ENCODE results near the gene GABRA4.

GABRA4 gene

DNA sequence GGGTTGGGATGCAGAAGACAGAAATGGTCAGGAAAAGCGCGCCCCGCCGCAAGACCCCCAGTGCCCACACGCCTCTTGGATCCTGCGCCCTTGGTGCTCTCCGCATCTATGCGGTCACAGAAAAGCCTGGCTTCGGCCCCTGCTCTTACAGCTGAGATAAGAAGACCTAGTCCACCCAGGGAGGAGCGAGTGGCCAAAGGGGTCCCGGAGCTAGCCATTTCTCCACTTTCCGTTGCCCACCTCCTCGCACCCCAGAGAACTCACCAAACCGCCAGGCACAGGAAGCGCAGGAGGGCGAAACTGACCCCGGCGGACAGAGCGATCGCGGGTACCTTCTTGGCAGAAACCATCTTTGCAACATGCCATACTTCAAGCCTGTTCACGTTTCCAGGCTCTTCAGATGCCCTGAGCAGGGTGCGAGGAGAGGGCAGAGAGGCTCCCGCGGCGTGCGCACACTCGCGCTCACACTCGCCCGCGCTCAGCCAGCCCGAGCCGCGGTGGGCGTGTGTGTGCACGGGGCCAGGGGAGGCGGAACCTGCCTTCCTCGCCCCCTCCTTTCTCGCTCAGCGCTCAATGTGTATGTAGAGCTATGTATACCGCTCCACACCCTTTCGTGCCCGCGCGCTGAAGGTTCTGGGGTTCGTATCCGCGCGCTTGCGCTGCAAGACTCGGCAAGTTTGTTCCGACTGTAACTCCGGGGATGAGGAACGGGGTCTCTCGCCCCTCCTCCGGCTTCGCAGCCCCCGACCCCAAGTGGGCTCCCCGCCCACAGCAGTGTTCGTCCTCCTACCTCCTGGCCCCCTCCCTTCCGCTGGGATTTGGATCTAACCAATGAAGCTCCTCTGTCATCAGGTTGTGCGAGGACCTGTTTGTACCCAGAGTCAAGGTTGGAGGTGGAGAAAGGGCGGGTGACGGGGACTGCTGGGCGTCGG lies at the start of gene GABRA4:
TSS of gene GABRA4 (minus strand) at position 507 of the 932 bp plus-strand sequence. CDS start at position 350, 157 bp downstream.
- no peak for DNase-seq

GRCh38 chr4:47040828-47041227 lies 47.4 kb upstream of the GABRA4 start:
- DNase-seq, result no peak

GRCh38 chr4:47038263-47038662 lies 44.9 kb upstream of the GABRA4 start:
- no peak for DNase-seq

- DNase-seq, result peak in 13 of 14 donors; percentile 24 to 79 (median 51)
These were observed 39.2 kb upstream of the GABRA4 start for GRCh38 chr4:47032405-47033106.

- DNase-seq, result peak in 2 of 14 donors; percentile 17 to 65
These were observed 38.5 kb upstream of the GABRA4 start for GRCh38 chr4:47031751-47032404.

GRCh38 chr4:47031011-47031678 lies 37.8 kb upstream of the GABRA4 start, which contains the start of gene GABRB1:
TSS of gene GABRB1 (plus strand) at chr4:47031567.
- peak; percentile 6 to 77 (median 40) for DNase-seq

GRCh38 chr4:47017494-47017893 lies 24.1 kb upstream of the GABRA4 start:
- no peak for DNase-seq

DNA sequence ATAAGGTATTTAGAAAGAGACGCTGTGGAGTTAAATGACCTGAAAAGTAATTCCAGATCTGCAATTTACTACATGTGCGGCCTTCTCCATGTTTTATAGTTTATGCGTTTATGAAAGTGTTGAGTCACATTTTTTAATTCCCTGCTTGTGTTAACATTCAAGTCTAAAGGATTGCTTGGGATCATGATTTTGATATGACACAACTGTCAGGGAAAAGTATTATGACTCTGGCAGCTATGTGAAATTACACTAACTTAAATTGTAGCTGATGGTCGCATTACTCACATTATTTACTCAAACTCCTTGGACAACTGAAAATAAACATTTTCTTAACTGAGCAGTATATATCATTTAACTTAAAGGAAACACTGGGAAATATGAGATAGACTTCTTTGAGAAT lies 23.7 kb upstream of the GABRA4 start:
- no peak for DNase-seq

DNA sequence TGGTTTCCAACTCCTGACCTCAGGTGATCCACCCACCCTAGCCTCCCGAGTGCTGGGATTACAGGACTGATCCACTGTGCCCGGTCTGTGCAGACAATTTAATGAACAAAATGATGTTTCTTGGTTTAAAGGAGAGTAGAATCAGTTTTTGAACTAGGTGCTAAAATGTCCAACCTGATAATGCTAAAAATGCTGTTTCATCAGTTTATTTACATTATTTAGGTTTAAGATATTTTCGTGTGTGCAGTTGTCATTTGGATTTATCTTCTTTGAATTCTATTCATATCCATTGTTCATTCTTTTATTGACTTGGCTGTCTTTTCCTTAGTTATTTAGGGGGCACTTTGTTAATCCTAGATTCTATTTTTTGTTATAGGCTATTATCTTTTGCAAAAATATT lies 20.0 kb upstream of the GABRA4 start:
- no peak for DNase-seq

GRCh38 chr4:47012676-47013075 lies 19.3 kb upstream of the GABRA4 start:
- DNase-seq, result no peak

- no peak for DNase-seq
These were observed 17.6 kb upstream of the GABRA4 start for GRCh38 chr4:47010912-47011446.

GRCh38 chr4:47010347-47010911 lies 17.0 kb upstream of the GABRA4 start:
- DNase-seq, result no peak

DNA sequence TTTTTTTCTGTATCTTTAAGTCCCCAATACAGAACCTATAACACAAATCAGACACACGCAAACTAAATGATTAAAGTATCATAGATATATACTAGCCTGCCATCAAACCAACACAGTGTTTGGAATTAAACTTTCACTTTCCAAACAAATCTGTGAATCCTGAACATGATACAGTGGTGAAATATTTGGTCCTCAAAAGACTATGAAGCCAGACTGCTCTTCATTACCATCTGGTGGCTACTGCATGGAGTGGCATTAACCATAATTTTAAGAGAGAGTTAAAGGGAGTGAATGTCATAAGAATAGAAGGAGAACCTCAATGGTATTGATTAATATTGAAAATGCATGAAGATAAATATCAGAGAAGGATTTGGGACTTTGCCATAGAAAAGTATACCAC lies 9.2 kb upstream of the GABRA4 start:
- DNase-seq, result no peak

GRCh38 chr4:47000406-47000805 lies 7.0 kb upstream of the GABRA4 start:
- DNase-seq, result no peak

DNA sequence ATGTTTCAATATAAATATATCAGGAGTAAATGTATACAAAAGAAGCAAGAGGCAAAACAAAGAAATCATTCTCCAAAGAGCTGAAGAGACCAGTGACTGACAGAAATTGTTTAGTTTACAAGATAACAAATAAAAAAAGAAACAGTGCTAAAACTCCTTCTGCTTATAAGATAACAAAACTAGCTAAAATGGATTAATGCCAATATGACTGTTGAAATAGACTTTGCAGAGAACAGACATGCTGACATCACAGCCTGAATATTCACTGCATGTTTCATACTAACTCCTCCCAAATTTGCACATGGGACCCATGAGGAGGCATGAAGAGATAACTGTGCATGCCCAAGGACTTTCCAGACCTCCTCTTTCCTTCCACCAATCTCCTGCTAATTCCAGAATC lies 6.2 kb upstream of the GABRA4 start:
- no peak for DNase-seq

DNA sequence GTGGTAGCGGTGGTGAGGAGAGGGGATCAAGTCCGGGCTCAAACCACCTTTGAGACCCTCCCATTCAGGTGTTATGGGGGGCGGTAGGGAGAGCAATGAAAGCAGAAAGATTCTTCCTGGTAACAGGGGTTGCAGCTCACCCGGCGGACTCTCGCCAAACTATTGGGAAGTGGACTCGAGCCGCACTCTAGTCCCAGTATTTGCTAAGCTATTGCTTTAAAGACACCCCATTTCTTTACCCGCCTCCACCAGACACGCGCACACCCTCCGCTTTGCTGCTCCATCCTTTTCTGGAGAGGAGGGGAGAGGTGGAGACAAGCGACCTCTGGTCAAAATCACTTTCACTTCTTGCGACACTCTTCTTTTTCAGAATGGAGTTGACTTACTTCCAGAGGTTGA lies 625 bp upstream of the GABRA4 start:
- DNase-seq, result no peak

GRCh38 chr4:46992338-46992737 lies 1.0 kb downstream of the GABRA4 start:
- no peak for DNase-seq

DNA sequence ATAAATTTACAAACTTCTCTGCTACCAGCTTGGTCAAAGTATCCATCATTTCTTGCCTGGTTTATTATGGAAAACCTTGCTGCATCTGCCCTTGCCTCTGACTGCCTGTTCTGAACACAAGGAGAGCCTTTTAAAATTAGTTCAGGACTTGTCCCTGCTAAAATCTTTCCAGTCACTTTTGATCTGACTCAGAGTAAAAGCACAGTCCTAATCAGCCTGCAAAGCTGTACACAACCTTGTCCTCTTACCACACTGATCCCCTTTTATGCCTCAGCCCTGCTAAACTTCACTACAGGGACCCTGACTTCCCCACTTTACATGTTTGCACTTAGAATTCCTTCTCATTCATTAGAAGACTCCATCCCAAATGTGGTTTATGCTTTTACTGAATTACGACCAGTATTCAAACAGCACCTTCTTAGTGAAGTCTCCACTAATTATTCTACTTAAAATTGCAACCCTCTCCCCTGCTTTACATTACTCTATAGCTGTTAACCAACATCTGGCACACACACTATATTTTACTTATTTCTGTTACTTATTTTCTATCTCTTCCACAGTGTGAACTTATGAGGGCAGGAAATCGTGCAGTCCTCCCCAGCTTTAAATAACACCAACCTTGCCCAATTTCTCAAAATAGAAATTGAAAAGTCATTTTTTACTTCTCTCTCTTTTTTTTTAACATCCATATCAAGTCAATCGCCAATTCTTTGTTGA lies 6.3 kb downstream of the GABRA4 start:
- no peak for DNase-seq

- DNase-seq, result no peak
These were observed 8.6 kb downstream of the GABRA4 start for GRCh38 chr4:46984781-46985180.

DNA sequence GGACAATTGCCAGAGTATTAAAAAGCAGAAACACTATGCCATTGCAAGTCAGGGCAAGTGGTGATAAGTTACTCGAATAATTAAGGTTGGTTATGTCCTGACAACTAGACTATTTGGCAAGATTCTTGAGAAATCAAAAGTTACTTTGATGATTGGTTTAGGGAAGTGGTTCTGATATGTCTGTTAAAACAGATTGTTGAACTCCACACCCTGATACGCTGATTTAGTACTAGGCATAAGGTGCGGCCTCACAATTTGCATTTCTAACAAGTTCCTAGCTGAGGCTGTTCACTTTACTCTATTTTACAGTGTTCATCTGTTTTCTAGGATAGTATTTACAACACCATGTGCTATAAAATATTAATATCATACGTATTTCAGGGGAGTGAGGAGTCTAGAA lies 12.5 kb downstream of the GABRA4 start:
- no peak for DNase-seq

DNA sequence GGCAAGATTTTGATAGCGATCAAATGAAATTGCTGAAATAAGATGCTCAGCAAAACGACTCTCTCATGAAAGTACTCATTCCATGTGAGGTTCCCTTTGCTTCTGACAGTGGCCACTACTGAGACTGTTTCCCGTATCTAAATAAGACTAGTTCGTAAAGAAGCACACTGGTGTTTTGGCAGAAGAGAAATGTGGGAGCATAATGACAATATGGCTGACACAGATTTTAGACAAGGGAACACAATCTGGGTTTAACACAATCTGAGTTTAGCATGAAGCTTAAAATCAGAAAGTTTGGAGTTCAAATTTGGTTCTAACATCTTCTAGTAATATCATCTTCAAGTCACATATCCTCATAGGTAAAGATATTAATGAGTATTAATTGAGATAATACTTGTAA lies 13.7 kb downstream of the GABRA4 start:
- no peak for DNase-seq
